AG08396 (cell line): ENCODE results near the gene PFN3.
A peak's percentile ranks its signal among the peaks of the same experiment; 100 is the strongest.
"Not testable (repeated sequence)": the region's sequence is repeated elsewhere in the genome, so short reads cannot be mapped to it uniquely, and the experiment has no call there.

ENCODE experiments used
- DNase-seq: peaks from one replicate; pipeline ENCODE4 v3.0.0; 2012; ENCODE audit warnings: low spot score, mixed read lengths

The PFN3 gene

GRCh38 chr5:177372034-177372896 lies 28.2 kb downstream of the PFN3 start:
- DNase-seq, result no peak

GRCh38 chr5:177371120-177372033 lies 29.1 kb downstream of the PFN3 start:
- no peak for DNase-seq

- DNase-seq, result peak; percentile 89
These were observed 29.9 kb downstream of the PFN3 start for GRCh38 chr5:177370488-177371119.

GRCh38 chr5:177369645-177370440 lies 30.6 kb downstream of the PFN3 start:
- no peak for DNase-seq

GRCh38 chr5:177368869-177369644 lies 31.4 kb downstream of the PFN3 start:
- DNase-seq, result peak; percentile 79

- DNase-seq, result no peak
These were observed 32.2 kb downstream of the PFN3 start for GRCh38 chr5:177367981-177368868.

- DNase-seq, result no peak
These were observed 33.1 kb downstream of the PFN3 start for GRCh38 chr5:177367323-177367848.

- peak; percentile 96 for DNase-seq
These were observed 33.7 kb downstream of the PFN3 start for GRCh38 chr5:177366528-177367322.

GRCh38 chr5:177365845-177366527 lies 34.5 kb downstream of the PFN3 start:
- no peak for DNase-seq

GRCh38 chr5:177364159-177364962 lies 36.1 kb downstream of the PFN3 start:
- DNase-seq, result no peak

- DNase-seq, result no peak
These were observed 36.9 kb downstream of the PFN3 start for GRCh38 chr5:177363565-177363964.

- DNase-seq, result peak; percentile 84
These were observed 37.6 kb downstream of the PFN3 start for GRCh38 chr5:177362610-177363507.

GRCh38 chr5:177362292-177362609 lies 38.2 kb downstream of the PFN3 start:
- DNase-seq, result no peak

- DNase-seq, result no peak
These were observed 38.8 kb downstream of the PFN3 start for GRCh38 chr5:177361418-177362291.

- not testable (repeated sequence) for DNase-seq
These were observed 39.7 kb downstream of the PFN3 start for GRCh38 chr5:177360740-177361139.
